Activated gamma-delta T cell (primary cell): ENCODE results near the gene CWC27.

Experiments used
- DNase-seq: peaks from one replicate; lab custom pipeline; 2025; lab: John Stamatoyannopoulos, UW
- total RNA-seq, 2 donors: gene quantifications; one replicate each; lab custom pipeline; 2026; lab: John Stamatoyannopoulos, UW

CWC27 gene
- 45.4 to 47.4 reads per million in 2 donors for total RNA-seq

GRCh38 chr5:64768358-64769312, at the start of gene CWC27, which contains the start of gene SREK1IP1:
Gene CWC27, plus strand, starts transcription at chr5:64768930. Its CDS starts 217 bp downstream, at chr5:64769147.
Gene SREK1IP1, minus strand, starts transcription at chr5:64768691. Its CDS starts 174 bp downstream, at chr5:64768517.
- peak; percentile 36 for DNase-seq

GRCh38 chr5:64722588-64722987, 46.1 kb upstream of the CWC27 start:
- DNase-seq = no peak

GRCh38 chr5:64727150-64727549, 41.6 kb upstream of the CWC27 start:
- DNase-seq = no peak

GRCh38 chr5:64742411-64742810, 26.3 kb upstream of the CWC27 start:
- DNase-seq = no peak

GRCh38 chr5:64742821-64743220, 25.9 kb upstream of the CWC27 start:
- DNase-seq = no peak

GRCh38 chr5:64744914-64745313, 23.8 kb upstream of the CWC27 start:
- DNase-seq = no peak

- no peak for DNase-seq
These were observed 22.3 kb upstream of the CWC27 start for GRCh38 chr5:64746446-64746845.

- DNase-seq = no peak
These were observed 19.3 kb upstream of the CWC27 start for GRCh38 chr5:64749385-64749784.

GRCh38 chr5:64754066-64754465, 14.7 kb upstream of the CWC27 start:
- no peak for DNase-seq

GRCh38 chr5:64758901-64759300, 9.8 kb upstream of the CWC27 start:
- no peak for DNase-seq

GRCh38 chr5:64759960-64760660, 8.6 kb upstream of the CWC27 start:
- no peak for DNase-seq

GRCh38 chr5:64763948-64764503, 4.7 kb upstream of the CWC27 start:
- DNase-seq = no peak

- DNase-seq = no peak
These were observed 2.8 kb upstream of the CWC27 start for GRCh38 chr5:64765804-64766504.

- no peak for DNase-seq
These were observed 1.8 kb upstream of the CWC27 start for GRCh38 chr5:64766941-64767340.

GRCh38 chr5:64767959-64768357, 772 bp upstream of the CWC27 start:
- DNase-seq = no peak

- DNase-seq = no peak
These were observed 1.1 kb downstream of the CWC27 start for GRCh38 chr5:64769855-64770254.

- no peak for DNase-seq
These were observed 3.0 kb downstream of the CWC27 start for GRCh38 chr5:64771736-64772135.

GRCh38 chr5:64773533-64773932, 4.8 kb downstream of the CWC27 start:
- DNase-seq = no peak

- no peak for DNase-seq
These were observed 6.6 kb downstream of the CWC27 start for GRCh38 chr5:64775291-64775690.

GRCh38 chr5:64784451-64785025, 15.8 kb downstream of the CWC27 start:
- no peak for DNase-seq

- DNase-seq = no peak
These were observed 17.6 kb downstream of the CWC27 start for GRCh38 chr5:64786372-64786771.
